GM12864 (cell line): ENCODE data around the gene SPOCD1.

Source experiments
- DNase-seq: peaks from one replicate; pipeline ENCODE4 v3.0.0-alpha.2; 2011; ENCODE audit warnings: low read depth
- H3K4me3 ChIP-seq: 2 replicates; pipeline ENCODE4 v1.5.1; 2011; ENCODE audit warnings: mild to moderate bottlenecking, low read depth, low read length, control low read depth
- CTCF ChIP-seq: IDR thresholded peaks from 2 replicates; pipeline ENCODE4 v1.5.1; 2011; ENCODE audit warnings: low read depth, mild to moderate bottlenecking, moderate library complexity, low read length, control low read depth, inconsistent platforms; ENCODE audit errors: missing control alignments

Gene SPOCD1

GRCh38 chr1:31792541-31792940 lies 23.3 kb downstream of the SPOCD1 start:
- no peak overlapping the region for H3K4me3 ChIP-seq
- TF ChIP-seq CTCF: no peak
- no peak for DNase-seq

GRCh38 chr1:31792116-31792515 lies 23.7 kb downstream of the SPOCD1 start:
- no peak for DNase-seq
- no peak overlapping the region for H3K4me3 ChIP-seq
- TF ChIP-seq CTCF: no peak

GRCh38 chr1:31791131-31791858 lies 24.5 kb downstream of the SPOCD1 start:
- H3K4me3 ChIP-seq: no peak overlapping the region
- no peak for TF ChIP-seq CTCF
- no peak for DNase-seq

GRCh38 chr1:31790641-31791091 lies 25.2 kb downstream of the SPOCD1 start:
- no peak overlapping the region for H3K4me3 ChIP-seq
- no peak for DNase-seq
- TF ChIP-seq CTCF: no peak

GRCh38 chr1:31790140-31790539 lies 25.7 kb downstream of the SPOCD1 start:
- TF ChIP-seq CTCF: no peak
- H3K4me3 ChIP-seq: no peak overlapping the region
- DNase-seq: no peak

- peak; percentile 55 for DNase-seq
- H3K4me3 ChIP-seq: peak overlapping the region; percentile 74
- TF ChIP-seq CTCF: peak; percentile 88
These were observed 26.4 kb downstream of the SPOCD1 start for GRCh38 chr1:31789259-31790065.
